Hepatocyte (in vitro differentiated cells): ENCODE results near the gene LY6G6C. TPM values are rescaled to one million over a fixed set of nuclear protein-coding genes. Genes with fewer than 3 reads are reported as not detected.
A peak's percentile ranks its signal among the peaks of the same experiment; 100 is the strongest.

Experiments used
- DNase-seq: peaks from one replicate; pipeline ENCODE4 v3.0.0-alpha.2; 2016; ENCODE audit warnings: low spot score
- H2AFZ ChIP-seq: fragments of 200-600 bp; sonication (generic); 2 replicates; pipeline ENCODE4 v1.6.0; 2016; ENCODE audit warnings: antibody characterized with exemption, mild to moderate bottlenecking
- H3K27ac ChIP-seq: fragments of 200-600 bp; sonication (generic); 2 replicates; pipeline ENCODE4 v1.5.1; 2016; ENCODE audit warnings: mild to moderate bottlenecking
- H3K27me3 ChIP-seq: fragments of 200-600 bp; sonication (generic); 2 replicates; pipeline ENCODE4 v1.6.1; 2016
- H3K36me3 ChIP-seq: fragments of 200-600 bp; sonication (generic); replicated peaks from 2 replicates; pipeline ENCODE4 v1.5.1; 2016; ENCODE audit warnings: low read depth; ENCODE audit not compliant: insufficient read depth
- H3K4me1 ChIP-seq: fragments of 200-600 bp; sonication (generic); 2 replicates; pipeline ENCODE4 v1.5.1; 2016; ENCODE audit warnings: mild to moderate bottlenecking, moderate library complexity; ENCODE audit not compliant: insufficient read depth
- H3K4me2 ChIP-seq: fragments of 200-600 bp; sonication (generic); 2 replicates; pipeline ENCODE4 v1.6.0; 2016
- H3K4me3 ChIP-seq: fragments of 200-600 bp; sonication (generic); 2 replicates; pipeline ENCODE4 v1.5.1; 2016; ENCODE audit warnings: mild to moderate bottlenecking
- H3K79me2 ChIP-seq: fragments of 200-600 bp; sonication (generic); 2 replicates; pipeline ENCODE4 v1.6.0; 2017; ENCODE audit warnings: mild to moderate bottlenecking
- H3K9me2 ChIP-seq: fragments of 200-600 bp; sonication (generic); replicated peaks from 2 replicates; pipeline ENCODE4 v1.6.0; 2017; ENCODE audit warnings: mild to moderate bottlenecking; ENCODE audit not compliant: insufficient read depth
- H3K9me3 ChIP-seq: fragments of 200-600 bp; sonication (generic); 2 replicates; pipeline ENCODE4 v1.5.1; 2016; ENCODE audit warnings: low read depth, mild to moderate bottlenecking
- H4K20me1 ChIP-seq: fragments of 200-600 bp; sonication (generic); 2 replicates; pipeline ENCODE4 v1.6.0; 2016; ENCODE audit warnings: mild to moderate bottlenecking; ENCODE audit not compliant: insufficient read depth, poor library complexity, severe bottlenecking
- EZH2 ChIP-seq: fragments of 200-600 bp; sonication (generic); IDR thresholded peaks from 2 replicates; pipeline ENCODE4 v1.6.1; 2016; ENCODE audit warnings: antibody characterized with exemption, mild to moderate bottlenecking, borderline replicate concordance
- EZH2phosphoT487 ChIP-seq: fragments of 200-600 bp; sonication (generic); IDR thresholded peaks from one replicate; pipeline ENCODE4 v1.6.1; 2018; ENCODE audit warnings: antibody characterized with exemption, mild to moderate bottlenecking, low read depth, moderate library complexity; ENCODE audit not compliant: unreplicated experiment, severe bottlenecking
- WGBS: methylation state at CpG from one replicate; pipeline ENCODE4 v1.1.6; 2016; ENCODE audit warnings: low lambda C conversion rate; ENCODE audit errors: missing lambda C conversion rate; 5-methylcytosine and 5-hydroxymethylcytosine counted together
- polyA plus RNA-seq: library from polyadenylated mRNA; unstranded; fragments of >200 nt; fragmentation: Nextera tagmentation; extraction: Ambion mirVana; gene quantifications from 2 replicates; pipeline ENCODE4 v1.2.1, GENCODE V29; 2016
- total RNA-seq: library from RNA; depleted of rRNA; stranded (reverse); fragments of >200 nt; gene quantifications from 2 replicates; pipeline ENCODE4 v1.2.3, GENCODE V29; 2014
- TF ChIP-seq, protein P1 (sequence below): fragments of 200-600 bp; sonication (generic); IDR thresholded peaks from 2 replicates; pipeline ENCODE4 v1.5.1; 2016; ENCODE audit warnings: antibody characterized with exemption, mild to moderate bottlenecking; ENCODE audit not compliant: poor library complexity

Gene LY6G6C
- total and polyA plus RNA-seq, 2 experiments from 2014 or later, result 0.30 TPM; not detected in 1

DNA sequence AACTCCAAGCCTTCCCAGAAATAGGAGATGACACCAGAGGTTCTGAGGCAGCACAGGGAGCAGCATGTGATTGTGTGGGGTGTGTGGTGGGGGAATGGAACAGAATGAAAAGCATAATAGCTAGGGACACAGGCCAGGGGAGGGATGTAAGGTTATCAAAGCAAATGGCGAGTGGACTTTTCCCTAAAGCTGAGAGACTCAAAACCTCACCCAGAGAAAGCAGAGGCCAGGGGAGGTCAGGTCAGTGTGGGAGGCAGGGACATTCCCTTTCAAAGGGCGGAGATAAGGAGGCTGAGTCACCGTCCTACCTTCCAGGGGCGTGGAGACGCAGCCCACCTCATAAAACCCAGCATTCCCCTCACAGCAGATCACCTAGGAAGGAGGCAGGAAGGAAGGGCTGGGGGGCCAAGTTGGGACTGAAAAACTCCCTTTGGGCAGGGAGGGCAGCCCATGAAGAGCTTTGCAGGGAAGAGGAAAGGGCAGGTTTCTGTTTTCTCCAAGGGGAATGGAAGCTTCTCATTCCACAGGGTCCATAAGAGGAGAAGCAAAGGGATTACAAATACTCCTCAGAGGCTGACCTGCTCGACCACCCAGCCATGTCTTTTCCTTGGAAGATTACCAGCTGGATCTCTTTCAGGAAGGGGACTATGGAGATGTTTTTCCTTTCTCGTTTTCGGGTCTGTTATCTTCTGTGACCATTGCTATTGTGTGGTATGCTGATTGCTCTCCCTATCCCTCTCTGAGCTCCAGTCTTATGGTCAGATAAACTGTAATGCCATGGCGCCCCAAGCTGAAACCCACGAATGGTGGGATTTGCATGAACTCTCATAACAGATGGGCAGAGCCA, 31.1 kb downstream of the LY6G6C start:
- H3K27ac ChIP-seq, result peak overlapping the region; percentile 94
- 51% methylated on average over 10 of the region's 10 CpGs for WGBS
- H3K79me2 ChIP-seq, result no peaks in the 10 kb centered on the region
- no peaks in the 10 kb centered on the region for H3K27me3 ChIP-seq
- peaks cover 6% of the 10 kb centered on the region for H3K4me1 ChIP-seq
- peak overlapping the region; percentile 62 for H3K4me2 ChIP-seq
- H3K9me3 ChIP-seq, result no peaks in the 10 kb centered on the region
- no peaks in the 10 kb centered on the region for H3K9me2 ChIP-seq
- H3K36me3 ChIP-seq, result no peaks in the 10 kb centered on the region
- no peak overlapping the region for H2AFZ ChIP-seq
- TF ChIP-seq, protein P1, sequence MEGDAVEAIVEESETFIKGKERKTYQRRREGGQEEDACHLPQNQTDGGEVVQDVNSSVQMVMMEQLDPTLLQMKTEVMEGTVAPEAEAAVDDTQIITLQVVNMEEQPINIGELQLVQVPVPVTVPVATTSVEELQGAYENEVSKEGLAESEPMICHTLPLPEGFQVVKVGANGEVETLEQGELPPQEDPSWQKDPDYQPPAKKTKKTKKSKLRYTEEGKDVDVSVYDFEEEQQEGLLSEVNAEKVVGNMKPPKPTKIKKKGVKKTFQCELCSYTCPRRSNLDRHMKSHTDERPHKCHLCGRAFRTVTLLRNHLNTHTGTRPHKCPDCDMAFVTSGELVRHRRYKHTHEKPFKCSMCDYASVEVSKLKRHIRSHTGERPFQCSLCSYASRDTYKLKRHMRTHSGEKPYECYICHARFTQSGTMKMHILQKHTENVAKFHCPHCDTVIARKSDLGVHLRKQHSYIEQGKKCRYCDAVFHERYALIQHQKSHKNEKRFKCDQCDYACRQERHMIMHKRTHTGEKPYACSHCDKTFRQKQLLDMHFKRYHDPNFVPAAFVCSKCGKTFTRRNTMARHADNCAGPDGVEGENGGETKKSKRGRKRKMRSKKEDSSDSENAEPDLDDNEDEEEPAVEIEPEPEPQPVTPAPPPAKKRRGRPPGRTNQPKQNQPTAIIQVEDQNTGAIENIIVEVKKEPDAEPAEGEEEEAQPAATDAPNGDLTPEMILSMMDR, result no peak
- TF ChIP-seq EZH2phosphoT487, result no peak
- no peak for TF ChIP-seq EZH2
- peak; percentile 79 for DNase-seq
- H3K4me3 ChIP-seq, result no peak overlapping the region
- no peaks in the 10 kb centered on the region for H4K20me1 ChIP-seq

DNA sequence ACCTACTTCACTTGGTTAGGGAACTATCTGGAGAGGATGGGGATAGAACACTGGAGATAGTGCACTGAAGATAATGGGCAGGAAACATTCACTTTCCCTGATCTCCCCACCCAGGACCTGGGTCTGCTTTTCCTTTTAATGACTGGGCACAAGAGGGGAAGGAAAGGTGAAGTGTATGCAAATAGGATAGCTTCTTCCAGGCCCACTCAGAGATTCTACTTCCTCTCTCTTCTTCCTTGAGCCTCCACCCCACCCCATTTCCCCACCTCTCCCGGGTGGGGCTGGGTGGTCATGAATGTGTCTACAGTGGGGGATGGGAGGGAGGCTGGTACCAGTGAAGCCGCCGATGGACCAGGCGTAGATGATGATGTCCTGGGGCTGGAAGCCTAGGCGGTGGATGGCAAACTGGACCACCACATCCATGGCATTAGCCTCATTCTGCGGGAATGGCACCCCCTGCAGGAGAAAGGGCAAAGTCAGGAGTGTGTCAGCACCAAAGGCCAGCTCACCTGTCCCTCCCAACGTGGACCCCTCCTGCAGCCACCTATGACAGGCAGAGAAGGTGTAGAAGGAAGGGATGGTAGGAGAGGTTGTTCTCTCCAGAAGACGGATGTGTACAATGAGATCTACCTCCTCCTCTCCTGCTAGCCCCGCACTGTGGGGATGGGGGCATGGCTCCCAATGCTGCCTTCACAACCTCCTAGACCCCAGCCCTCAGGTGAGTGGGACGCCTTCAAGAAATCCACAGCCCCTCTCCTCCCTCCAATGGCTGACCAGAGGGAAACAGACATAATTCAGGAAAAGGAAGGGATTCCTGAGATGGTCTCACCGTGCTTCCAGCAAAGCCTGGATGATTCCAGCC, 32.1 kb downstream of the LY6G6C start:
- Histone ChIP-seq H3K27ac (peak overlapping the region; percentile 94), H3K27me3 (no peaks in the 10 kb centered on the region), H3K4me2 (peak overlapping the region; percentile 62), H3K79me2 (no peaks in the 10 kb centered on the region), H3K4me1 (peaks cover 6% of the 10 kb centered on the region), H3K36me3 (no peaks in the 10 kb centered on the region), H3K9me2 (no peaks in the 10 kb centered on the region), H4K20me1 (no peaks in the 10 kb centered on the region), H3K9me3 (no peaks in the 10 kb centered on the region), H2AFZ (no peak overlapping the region), H3K4me3 (no peak overlapping the region)
- TF ChIP-seq, protein P1, result no peak
- TF ChIP-seq EZH2phosphoT487 (no peak), EZH2 (no peak)
- DNase-seq, result no peak
- 77% methylated on average over 8 of the region's 11 CpGs for WGBS

DNA sequence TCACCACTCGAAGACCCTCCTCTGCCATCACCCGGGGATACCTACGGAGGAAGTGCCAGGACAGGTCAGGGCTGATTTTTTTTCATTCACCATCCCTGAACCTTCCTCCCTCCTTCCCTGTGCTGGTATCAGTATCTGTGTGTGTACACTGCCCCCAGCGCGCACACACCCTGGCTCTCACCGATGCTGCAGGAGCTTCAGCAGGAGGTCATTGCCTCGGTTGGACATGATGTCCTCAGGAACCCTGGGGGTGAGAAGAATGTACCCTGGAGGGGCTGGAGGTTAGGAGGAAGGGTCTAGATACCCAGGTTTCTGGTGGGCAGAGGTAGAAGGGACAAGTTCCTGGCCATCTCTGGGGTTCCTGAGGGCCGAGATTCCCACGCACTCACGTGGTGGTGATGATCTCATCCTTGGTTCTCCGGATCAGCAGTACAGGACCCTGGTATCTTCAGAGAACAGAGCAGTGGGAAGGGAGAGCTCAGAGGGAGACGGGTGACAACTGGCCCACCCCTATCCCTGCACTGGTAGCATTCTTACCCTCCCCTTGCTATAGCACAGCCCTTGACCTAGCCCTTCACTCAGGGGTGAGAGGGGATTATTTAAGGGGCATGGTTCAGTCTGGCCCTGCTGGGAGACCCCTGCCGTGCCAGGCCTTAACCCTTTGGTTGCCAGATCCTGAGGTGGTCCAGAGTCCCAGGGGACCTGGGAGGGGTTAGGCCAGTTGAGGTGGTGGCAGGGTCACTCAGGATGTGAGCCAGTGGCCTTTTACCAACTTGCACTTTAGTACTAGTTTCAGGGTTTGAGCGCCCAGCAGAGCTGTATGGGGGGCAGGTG, 33.5 kb downstream of the LY6G6C start:
- H3K27me3 ChIP-seq, result no peaks in the 10 kb centered on the region
- no peak overlapping the region for H3K4me3 ChIP-seq
- peaks cover 6% of the 10 kb centered on the region for H3K4me1 ChIP-seq
- no peak for DNase-seq
- H4K20me1 ChIP-seq, result no peaks in the 10 kb centered on the region
- H3K79me2 ChIP-seq, result no peaks in the 10 kb centered on the region
- H3K9me2 ChIP-seq, result no peaks in the 10 kb centered on the region
- no peak overlapping the region for H3K4me2 ChIP-seq
- no peak overlapping the region for H2AFZ ChIP-seq
- H3K36me3 ChIP-seq, result no peaks in the 10 kb centered on the region
- TF ChIP-seq, protein P1, result no peak
- no peak for TF ChIP-seq EZH2phosphoT487
- TF ChIP-seq EZH2, result no peak
- 90% methylated on average over 13 of the region's 14 CpGs for WGBS
- no peak overlapping the region for H3K27ac ChIP-seq
- H3K9me3 ChIP-seq, result no peaks in the 10 kb centered on the region
